ENCODE results near the gene SDC1. TPM values are rescaled to one million over a fixed set of nuclear protein-coding genes. Genes with fewer than 3 reads are reported as not detected.
A peak's percentile ranks its signal among the peaks of the same experiment; 100 is the strongest.

Gene SDC1
- total and polyA plus RNA-seq, 2 donors from 2014 or later: 206 to 266 TPM

DNA sequence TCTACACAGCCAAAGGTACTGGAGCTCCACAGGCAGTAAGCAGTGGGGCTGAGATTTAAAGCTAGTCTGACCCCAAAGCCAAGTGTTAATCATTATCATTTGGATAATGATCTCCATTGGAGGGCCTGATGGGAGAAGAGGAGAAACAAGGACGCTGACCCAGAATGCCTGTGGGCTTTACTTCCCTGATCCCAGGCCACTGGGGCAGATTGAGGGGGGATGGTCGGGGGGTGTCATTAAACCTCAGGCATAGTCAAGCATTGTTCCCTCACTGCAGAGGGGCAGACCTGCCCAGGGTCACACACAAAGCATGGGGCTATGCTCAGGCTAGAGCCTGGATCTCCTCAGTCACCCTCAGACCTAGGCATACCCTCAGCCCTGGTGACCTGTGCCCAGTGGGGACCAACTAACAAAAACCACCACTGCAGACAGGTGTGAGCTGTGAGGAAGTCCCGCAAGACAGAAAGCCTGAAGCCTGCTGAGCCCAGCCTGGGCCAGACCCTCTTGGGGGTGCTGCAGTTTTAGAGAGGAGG, 53.4 kb downstream of the SDC1 start:
- H3K9me3 ChIP-seq (ENCODE audit: control insufficient read depth in 2 of 3, insufficient read depth in 1 of 3, low read length in 3 of 3): no peaks in the 10 kb centered on the region
- TF ChIP-seq, protein P1, sequence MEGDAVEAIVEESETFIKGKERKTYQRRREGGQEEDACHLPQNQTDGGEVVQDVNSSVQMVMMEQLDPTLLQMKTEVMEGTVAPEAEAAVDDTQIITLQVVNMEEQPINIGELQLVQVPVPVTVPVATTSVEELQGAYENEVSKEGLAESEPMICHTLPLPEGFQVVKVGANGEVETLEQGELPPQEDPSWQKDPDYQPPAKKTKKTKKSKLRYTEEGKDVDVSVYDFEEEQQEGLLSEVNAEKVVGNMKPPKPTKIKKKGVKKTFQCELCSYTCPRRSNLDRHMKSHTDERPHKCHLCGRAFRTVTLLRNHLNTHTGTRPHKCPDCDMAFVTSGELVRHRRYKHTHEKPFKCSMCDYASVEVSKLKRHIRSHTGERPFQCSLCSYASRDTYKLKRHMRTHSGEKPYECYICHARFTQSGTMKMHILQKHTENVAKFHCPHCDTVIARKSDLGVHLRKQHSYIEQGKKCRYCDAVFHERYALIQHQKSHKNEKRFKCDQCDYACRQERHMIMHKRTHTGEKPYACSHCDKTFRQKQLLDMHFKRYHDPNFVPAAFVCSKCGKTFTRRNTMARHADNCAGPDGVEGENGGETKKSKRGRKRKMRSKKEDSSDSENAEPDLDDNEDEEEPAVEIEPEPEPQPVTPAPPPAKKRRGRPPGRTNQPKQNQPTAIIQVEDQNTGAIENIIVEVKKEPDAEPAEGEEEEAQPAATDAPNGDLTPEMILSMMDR (IDR thresholded peaks at IDR 0.05; ENCODE audit: borderline replicate concordance, extremely low read depth, insufficient read depth): no peak
- no peak overlapping the region for H3K4me3 ChIP-seq (ENCODE audit: low read length in 3 of 3)
- intact Hi-C loops (cut with DNase I): no loop called here
- no peaks in the 10 kb centered on the region for H3K36me3 ChIP-seq (ENCODE audit: control insufficient read depth in 2 of 3, insufficient read depth in 3 of 3, low read length in 3 of 3)
- H3K4me1 ChIP-seq (ENCODE audit: control insufficient read depth in 2 of 3, insufficient read depth in 2 of 3, low read depth in 1 of 3, low read length in 3 of 3): peaks cover 0 to 15% (median 7%) of the 10 kb centered on the region in 3 donors
- no peaks in the 10 kb centered on the region for H3K27me3 ChIP-seq (ENCODE audit: control insufficient read depth, insufficient read depth, low read length)
- DNase-seq (peak in 1 of 5 donors; percentile 68), FAIRE-seq (no peak)
- H3K27ac ChIP-seq (ENCODE audit: low read depth in 2 of 2, low read length in 2 of 2): peak overlapping the region in 1 of 2 donors; percentile 49
- no peak overlapping the region for H3K9ac ChIP-seq (ENCODE audit: low read length in 3 of 3)

DNA sequence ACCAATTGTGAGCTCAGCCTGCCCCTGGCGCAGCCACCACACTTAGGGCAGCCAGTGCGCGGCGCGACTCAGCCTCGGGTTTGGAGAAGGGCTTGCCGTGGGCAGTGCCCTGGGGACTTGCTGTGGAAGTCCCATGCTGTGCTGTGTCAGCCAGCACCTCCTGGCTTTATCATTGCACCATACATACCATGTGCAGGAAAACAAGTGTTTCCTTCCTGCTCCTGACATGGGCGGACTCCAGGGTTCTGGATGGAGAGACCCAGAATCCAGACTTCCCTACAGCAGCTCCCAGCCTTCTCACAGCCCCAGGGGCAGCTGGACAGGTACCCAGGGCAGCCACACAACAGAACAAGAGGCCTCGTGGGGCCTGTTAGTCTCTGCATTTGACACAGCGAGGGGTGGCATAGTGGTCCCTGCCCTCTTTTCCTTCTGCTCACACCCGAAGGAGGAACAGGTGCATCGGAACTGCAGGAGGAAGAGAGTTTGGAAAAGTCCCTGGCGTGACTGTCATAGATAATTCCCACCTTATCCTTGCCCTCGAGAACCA, 54.2 kb downstream of the SDC1 start:
- H3K27me3 ChIP-seq (ENCODE audit: control insufficient read depth, insufficient read depth, low read length): no peaks in the 10 kb centered on the region
- no peaks in the 10 kb centered on the region for H3K9me3 ChIP-seq (ENCODE audit: control insufficient read depth in 2 of 3, insufficient read depth in 1 of 3, low read length in 3 of 3)
- H3K36me3 ChIP-seq (ENCODE audit: control insufficient read depth in 2 of 3, insufficient read depth in 3 of 3, low read length in 3 of 3): no peaks in the 10 kb centered on the region
- peak overlapping the region in 1 of 2 donors; percentile 64 for H3K27ac ChIP-seq (ENCODE audit: low read depth in 2 of 2, low read length in 2 of 2)
- TF ChIP-seq, protein P1 (IDR thresholded peaks at IDR 0.05; ENCODE audit: borderline replicate concordance, extremely low read depth, insufficient read depth): no peak
- no peak overlapping the region for H3K4me3 ChIP-seq (ENCODE audit: low read length in 3 of 3)
- peaks cover 0 to 15% (median 7%) of the 10 kb centered on the region in 3 donors for H3K4me1 ChIP-seq (ENCODE audit: control insufficient read depth in 2 of 3, insufficient read depth in 2 of 3, low read depth in 1 of 3, low read length in 3 of 3)
- H3K9ac ChIP-seq (ENCODE audit: low read length in 3 of 3): peak overlapping the region in 1 of 3 donors; percentile 44
- no peak for FAIRE-seq
- intact Hi-C loops (cut with DNase I): no loop called here
- no peak for DNase-seq

DNA sequence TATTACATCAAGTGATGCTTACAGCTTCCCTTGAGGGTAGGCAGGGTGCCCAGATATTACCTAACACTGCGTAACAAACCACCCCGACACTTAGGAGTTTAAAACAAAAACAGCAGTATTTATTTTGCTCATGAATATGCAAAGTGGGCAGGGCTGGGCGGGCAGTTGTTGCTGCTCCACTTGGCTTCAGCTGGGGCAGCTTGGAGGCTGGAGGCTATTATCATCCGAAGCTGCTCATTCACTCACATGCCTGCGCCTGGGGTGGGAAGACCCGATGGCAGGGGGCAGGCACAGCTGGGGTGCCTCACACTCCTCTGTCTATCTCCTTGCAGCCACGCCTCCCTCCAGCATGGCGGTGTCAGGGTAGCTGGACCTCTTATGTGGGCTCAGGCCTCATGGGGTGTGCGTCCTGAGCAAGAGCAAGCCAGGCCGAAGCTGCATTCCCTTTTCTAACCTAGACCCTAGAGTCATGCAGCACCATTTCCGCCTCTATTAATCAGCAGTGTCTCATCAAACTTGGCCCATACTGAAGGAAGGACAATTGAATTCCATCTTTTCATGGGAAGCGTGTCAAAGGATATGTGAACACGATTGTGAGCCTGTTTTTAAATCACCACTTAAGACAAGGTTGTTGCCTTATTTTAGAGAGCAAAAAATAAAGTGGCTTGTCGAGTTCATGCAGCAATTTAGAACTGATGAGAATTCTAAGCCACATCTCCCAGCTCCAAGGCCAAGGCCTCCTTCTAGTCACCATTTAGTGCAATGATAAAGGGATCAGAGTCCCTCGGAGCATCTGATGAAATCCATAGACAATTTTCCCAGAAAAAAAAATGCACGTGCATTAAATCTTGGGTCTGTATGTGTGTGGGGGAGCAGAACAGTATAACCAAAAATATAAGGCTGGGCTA, 54.9 kb downstream of the SDC1 start:
- no peaks in the 10 kb centered on the region for H3K27me3 ChIP-seq (ENCODE audit: control insufficient read depth, insufficient read depth, low read length)

More for the DNA sequence above, 54.9 kb downstream of the SDC1 start:
- no peak for FAIRE-seq
- H3K4me1 ChIP-seq (ENCODE audit: control insufficient read depth in 2 of 3, insufficient read depth in 2 of 3, low read depth in 1 of 3, low read length in 3 of 3): peaks cover 0 to 15% (median 7%) of the 10 kb centered on the region in 3 donors
- H3K27ac ChIP-seq (ENCODE audit: low read depth in 2 of 2, low read length in 2 of 2): peak overlapping the region in 1 of 2 donors; percentile 64
- TF ChIP-seq, protein P1 (IDR thresholded peaks at IDR 0.05; ENCODE audit: borderline replicate concordance, extremely low read depth, insufficient read depth): no peak
- DNase-seq: no peak
- H3K9ac ChIP-seq (ENCODE audit: low read length in 3 of 3): no peak overlapping the region
- intact Hi-C loops (cut with DNase I): no loop called here
- no peak overlapping the region for H3K4me3 ChIP-seq (ENCODE audit: low read length in 3 of 3)
- no peaks in the 10 kb centered on the region for H3K36me3 ChIP-seq (ENCODE audit: control insufficient read depth in 2 of 3, insufficient read depth in 3 of 3, low read length in 3 of 3)
- peaks cover 0 to 2% (median 0%) of the 10 kb centered on the region in 3 donors for H3K9me3 ChIP-seq (ENCODE audit: control insufficient read depth in 2 of 3, insufficient read depth in 1 of 3, low read length in 3 of 3)

Data from kidney (tissue), 14 donors.